ENCODE results near the gene FAM81B.

GRCh38 chr5:95448789-95449188 is 57.6 kb downstream of the FAM81B start:
- TF ChIP-seq GATA2 (IDR thresholded peaks at IDR 0.05; ENCODE audit: low read depth, low read length) (no peak), GATA3 (IDR thresholded peaks at IDR 0.05; ENCODE audit: low read depth, low read length) (no peak)
